Ovary (tissue), 3 donors: ENCODE data around the gene C13orf46.

Experiments
- CTCF ChIP-seq, 3 donors: fragments of 450-650 bp in 2 of 3; fragments of 200-600 bp in 1 of 3; IDR thresholded peaks; one replicate each; pipeline versions ENCODE4 v1.5.1 to v1.8.0; 2016 to 2022; ENCODE audit warnings: antibody characterized with exemption in 3 of 3, mild to moderate bottlenecking in 1 of 3
- EP300 ChIP-seq: sonication (generic); formaldehyde crosslinking; IDR thresholded peaks from one replicate; pipeline ENCODE4 v1.6.1; 2017; ENCODE audit warnings: antibody characterized with exemption
- donor health status: DM: no; HTN: no; CAD: no.

GRCh38 chr13:113928685-113929627, 44.9 kb downstream of the C13orf46 start:
- TF ChIP-seq CTCF (IDR thresholded peaks at IDR 0.05) (no peak), EP300 (no peak)
